ENCODE results near the gene PLK3.

GRCh38 chr1:44760876-44761275 lies 39.3 kb upstream of the PLK3 start:
- TF ChIP-seq GATA2 (IDR thresholded peaks at IDR 0.05; ENCODE audit: low read depth, low read length) (no peak), GATA3 (IDR thresholded peaks at IDR 0.05; ENCODE audit: low read depth, low read length) (no peak)
